WTC11 (cell line): ENCODE results near the gene MAPKAP1. TPM values are rescaled to one million over a fixed set of nuclear protein-coding genes. Genes with fewer than 3 reads are reported as not detected.

ENCODE experiments used
- AR ChIP-seq: fragments of 250-450 bp; sonication (Bioruptor Pico); IDR thresholded peaks from 2 replicates; pipeline ENCODE4 v1.9.0; 2021; ENCODE audit warnings: mild to moderate bottlenecking
- CBFB ChIP-seq: sonication (generic); formaldehyde crosslinking; IDR thresholded peaks from 2 replicates; pipeline ENCODE4 v1.8.1; 2022; ENCODE audit warnings: mild to moderate bottlenecking, low read depth, missing genetic modification reagents
- ERG ChIP-seq: fragments of 250-450 bp; sonication (Bioruptor Pico); IDR thresholded peaks from 2 replicates; pipeline ENCODE4 v1.8.0; 2021; ENCODE audit warnings: mild to moderate bottlenecking
- IRF1 ChIP-seq: sonication (generic); formaldehyde crosslinking; IDR thresholded peaks from 2 replicates; pipeline ENCODE4 v1.8.0; 2023; ENCODE audit warnings: missing genetic modification reagents
- IRF2 ChIP-seq: sonication (generic); formaldehyde crosslinking; IDR thresholded peaks from 2 replicates; pipeline ENCODE4 v1.8.0; 2022; ENCODE audit warnings: low read depth, missing genetic modification reagents, borderline replicate concordance
- MLX ChIP-seq: sonication (generic); formaldehyde crosslinking; IDR thresholded peaks from 2 replicates; pipeline ENCODE4 v1.8.1; 2023; ENCODE audit warnings: mild to moderate bottlenecking, missing genetic modification reagents, moderate library complexity
- SMAD3 ChIP-seq: sonication (generic); formaldehyde crosslinking; IDR thresholded peaks from 2 replicates; pipeline ENCODE4 v1.8.0; 2022; ENCODE audit warnings: missing genetic modification reagents, mild to moderate bottlenecking, borderline replicate concordance
- SMAD4 ChIP-seq: sonication (generic); formaldehyde crosslinking; IDR thresholded peaks from 2 replicates; pipeline ENCODE4 v1.8.0; 2022; ENCODE audit warnings: mild to moderate bottlenecking, missing genetic modification reagents
- TCF7 ChIP-seq: sonication (generic); formaldehyde crosslinking; IDR thresholded peaks from 2 replicates; pipeline ENCODE4 v1.8.0; 2022; ENCODE audit warnings: mild to moderate bottlenecking, low read depth, missing genetic modification reagents, moderate library complexity
- ZMAT4 ChIP-seq: fragments of 250-450 bp; sonication (Bioruptor Pico); IDR thresholded peaks from 2 replicates; pipeline ENCODE4 v1.9.0; 2021; ENCODE audit warnings: mild to moderate bottlenecking
- total RNA-seq: library from RNA; stranded (reverse); gene quantifications from 3 replicates; pipeline ENCODE4 v1.2.3, GENCODE V29; 2021
- TF ChIP-seq, protein P1 (sequence below): sonication (generic); formaldehyde crosslinking; IDR thresholded peaks from 2 replicates; pipeline ENCODE4 v1.8.1; 2022; ENCODE audit warnings: mild to moderate bottlenecking, moderate library complexity, missing genetic modification reagents
- TF ChIP-seq, protein P2 (sequence below): sonication (generic); formaldehyde crosslinking; IDR thresholded peaks from 2 replicates; pipeline ENCODE4 v1.8.0; 2022; ENCODE audit warnings: missing genetic modification reagents
- TF ChIP-seq, protein P3 (sequence below): fragments of 250-450 bp; sonication (Bioruptor Pico); IDR thresholded peaks from 2 replicates; pipeline ENCODE4 v1.9.0; 2021; ENCODE audit warnings: mild to moderate bottlenecking, borderline replicate concordance

Gene MAPKAP1
- total RNA-seq, 1 experiment from 2014 or later = 111 TPM

GRCh38 chr9:125440411-125440810 is 266.6 kb downstream of the MAPKAP1 start (continued):
- TF ChIP-seq AR (CRISPR knock-in tag) = no peak
- TF ChIP-seq, protein P1, sequence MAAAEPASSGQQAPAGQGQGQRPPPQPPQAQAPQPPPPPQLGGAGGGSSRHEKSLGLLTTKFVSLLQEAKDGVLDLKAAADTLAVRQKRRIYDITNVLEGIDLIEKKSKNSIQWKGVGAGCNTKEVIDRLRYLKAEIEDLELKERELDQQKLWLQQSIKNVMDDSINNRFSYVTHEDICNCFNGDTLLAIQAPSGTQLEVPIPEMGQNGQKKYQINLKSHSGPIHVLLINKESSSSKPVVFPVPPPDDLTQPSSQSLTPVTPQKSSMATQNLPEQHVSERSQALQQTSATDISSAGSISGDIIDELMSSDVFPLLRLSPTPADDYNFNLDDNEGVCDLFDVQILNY (CRISPR knock-in tag) = no peak
- TF ChIP-seq CBFB (CRISPR knock-in tag) = no peak
- TF ChIP-seq, protein P2, sequence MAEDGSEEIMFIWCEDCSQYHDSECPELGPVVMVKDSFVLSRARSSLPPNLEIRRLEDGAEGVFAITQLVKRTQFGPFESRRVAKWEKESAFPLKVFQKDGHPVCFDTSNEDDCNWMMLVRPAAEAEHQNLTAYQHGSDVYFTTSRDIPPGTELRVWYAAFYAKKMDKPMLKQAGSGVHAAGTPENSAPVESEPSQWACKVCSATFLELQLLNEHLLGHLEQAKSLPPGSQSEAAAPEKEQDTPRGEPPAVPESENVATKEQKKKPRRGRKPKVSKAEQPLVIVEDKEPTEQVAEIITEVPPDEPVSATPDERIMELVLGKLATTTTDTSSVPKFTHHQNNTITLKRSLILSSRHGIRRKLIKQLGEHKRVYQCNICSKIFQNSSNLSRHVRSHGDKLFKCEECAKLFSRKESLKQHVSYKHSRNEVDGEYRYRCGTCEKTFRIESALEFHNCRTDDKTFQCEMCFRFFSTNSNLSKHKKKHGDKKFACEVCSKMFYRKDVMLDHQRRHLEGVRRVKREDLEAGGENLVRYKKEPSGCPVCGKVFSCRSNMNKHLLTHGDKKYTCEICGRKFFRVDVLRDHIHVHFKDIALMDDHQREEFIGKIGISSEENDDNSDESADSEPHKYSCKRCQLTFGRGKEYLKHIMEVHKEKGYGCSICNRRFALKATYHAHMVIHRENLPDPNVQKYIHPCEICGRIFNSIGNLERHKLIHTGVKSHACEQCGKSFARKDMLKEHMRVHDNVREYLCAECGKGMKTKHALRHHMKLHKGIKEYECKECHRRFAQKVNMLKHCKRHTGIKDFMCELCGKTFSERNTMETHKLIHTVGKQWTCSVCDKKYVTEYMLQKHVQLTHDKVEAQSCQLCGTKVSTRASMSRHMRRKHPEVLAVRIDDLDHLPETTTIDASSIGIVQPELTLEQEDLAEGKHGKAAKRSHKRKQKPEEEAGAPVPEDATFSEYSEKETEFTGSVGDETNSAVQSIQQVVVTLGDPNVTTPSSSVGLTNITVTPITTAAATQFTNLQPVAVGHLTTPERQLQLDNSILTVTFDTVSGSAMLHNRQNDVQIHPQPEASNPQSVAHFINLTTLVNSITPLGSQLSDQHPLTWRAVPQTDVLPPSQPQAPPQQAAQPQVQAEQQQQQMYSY (CRISPR knock-in tag) = no peak
- TF ChIP-seq ZMAT4 = no peak
- no peak for TF ChIP-seq SMAD4 (CRISPR knock-in tag)
- TF ChIP-seq IRF1 (CRISPR knock-in tag) = no peak
- TF ChIP-seq ERG = no peak
- TF ChIP-seq IRF2 (CRISPR knock-in tag) = no peak
- TF ChIP-seq TCF7 (CRISPR knock-in tag) = no peak
- no peak for TF ChIP-seq SMAD3 (CRISPR knock-in tag)
- TF ChIP-seq, protein P3, sequence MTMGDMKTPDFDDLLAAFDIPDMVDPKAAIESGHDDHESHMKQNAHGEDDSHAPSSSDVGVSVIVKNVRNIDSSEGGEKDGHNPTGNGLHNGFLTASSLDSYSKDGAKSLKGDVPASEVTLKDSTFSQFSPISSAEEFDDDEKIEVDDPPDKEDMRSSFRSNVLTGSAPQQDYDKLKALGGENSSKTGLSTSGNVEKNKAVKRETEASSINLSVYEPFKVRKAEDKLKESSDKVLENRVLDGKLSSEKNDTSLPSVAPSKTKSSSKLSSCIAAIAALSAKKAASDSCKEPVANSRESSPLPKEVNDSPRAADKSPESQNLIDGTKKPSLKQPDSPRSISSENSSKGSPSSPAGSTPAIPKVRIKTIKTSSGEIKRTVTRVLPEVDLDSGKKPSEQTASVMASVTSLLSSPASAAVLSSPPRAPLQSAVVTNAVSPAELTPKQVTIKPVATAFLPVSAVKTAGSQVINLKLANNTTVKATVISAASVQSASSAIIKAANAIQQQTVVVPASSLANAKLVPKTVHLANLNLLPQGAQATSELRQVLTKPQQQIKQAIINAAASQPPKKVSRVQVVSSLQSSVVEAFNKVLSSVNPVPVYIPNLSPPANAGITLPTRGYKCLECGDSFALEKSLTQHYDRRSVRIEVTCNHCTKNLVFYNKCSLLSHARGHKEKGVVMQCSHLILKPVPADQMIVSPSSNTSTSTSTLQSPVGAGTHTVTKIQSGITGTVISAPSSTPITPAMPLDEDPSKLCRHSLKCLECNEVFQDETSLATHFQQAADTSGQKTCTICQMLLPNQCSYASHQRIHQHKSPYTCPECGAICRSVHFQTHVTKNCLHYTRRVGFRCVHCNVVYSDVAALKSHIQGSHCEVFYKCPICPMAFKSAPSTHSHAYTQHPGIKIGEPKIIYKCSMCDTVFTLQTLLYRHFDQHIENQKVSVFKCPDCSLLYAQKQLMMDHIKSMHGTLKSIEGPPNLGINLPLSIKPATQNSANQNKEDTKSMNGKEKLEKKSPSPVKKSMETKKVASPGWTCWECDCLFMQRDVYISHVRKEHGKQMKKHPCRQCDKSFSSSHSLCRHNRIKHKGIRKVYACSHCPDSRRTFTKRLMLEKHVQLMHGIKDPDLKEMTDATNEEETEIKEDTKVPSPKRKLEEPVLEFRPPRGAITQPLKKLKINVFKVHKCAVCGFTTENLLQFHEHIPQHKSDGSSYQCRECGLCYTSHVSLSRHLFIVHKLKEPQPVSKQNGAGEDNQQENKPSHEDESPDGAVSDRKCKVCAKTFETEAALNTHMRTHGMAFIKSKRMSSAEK (CRISPR knock-in tag) = no peak
- no peak for TF ChIP-seq MLX (CRISPR knock-in tag)
- TF ChIP-seq, all 79 proteins: peak for 0
